COLO829 (cell line): ENCODE data around the gene HPSE.
A peak's percentile ranks its signal among the peaks of the same experiment; 100 is the strongest.

Source experiments
- DNase-seq: peaks from one replicate; pipeline ENCODE4 v3.0.0; 2012; ENCODE audit warnings: low spot score

HPSE gene

DNA sequence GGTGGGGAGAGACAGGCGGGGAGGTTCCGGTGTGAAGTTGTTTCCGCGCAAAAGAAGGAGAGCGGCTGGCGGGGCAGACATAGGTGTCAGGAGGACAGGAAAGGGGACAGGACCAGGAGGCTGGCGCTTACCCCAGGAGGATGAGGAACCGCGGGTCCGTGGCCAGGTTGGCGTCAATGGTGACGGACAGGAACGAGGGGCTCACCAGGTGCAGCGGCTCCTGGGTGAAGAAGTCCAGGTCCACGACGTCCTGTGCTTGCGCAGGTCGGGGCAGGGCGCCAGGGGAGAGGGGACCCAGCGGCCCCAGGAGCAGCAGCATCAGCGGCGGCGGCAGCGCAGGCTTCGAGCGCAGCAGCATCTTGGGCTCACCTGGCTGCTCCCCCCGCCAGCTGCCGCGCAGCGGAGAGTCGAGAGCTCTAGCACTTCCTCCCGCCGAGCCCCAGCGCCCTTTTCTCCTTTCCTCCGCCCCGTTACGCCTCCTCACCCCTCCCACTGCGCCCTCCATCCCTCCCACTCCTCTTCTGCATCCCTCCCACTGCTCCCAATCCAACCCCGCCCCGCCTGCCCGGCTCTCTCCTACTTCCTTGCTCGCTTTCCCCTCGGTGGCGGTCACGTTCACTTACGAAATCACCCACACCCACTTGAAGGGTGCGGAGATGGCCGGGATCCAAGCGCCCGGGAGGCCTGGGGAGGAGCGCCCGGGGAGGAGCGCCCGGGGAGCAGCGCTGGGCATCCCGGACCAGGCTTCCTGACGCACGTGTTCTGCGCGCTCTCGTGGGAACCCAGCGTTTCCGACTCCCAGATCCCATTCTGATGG is at the start of gene HPSE:
Gene HPSE (minus strand): TSS at position 424 of the 817 bp plus-strand sequence. CDS start 66 bp downstream, at position 358.
- peak; percentile 59 for DNase-seq

GRCh38 chr4:83382850-83383249 is 48.2 kb upstream of the HPSE start:
- no peak for DNase-seq

DNA sequence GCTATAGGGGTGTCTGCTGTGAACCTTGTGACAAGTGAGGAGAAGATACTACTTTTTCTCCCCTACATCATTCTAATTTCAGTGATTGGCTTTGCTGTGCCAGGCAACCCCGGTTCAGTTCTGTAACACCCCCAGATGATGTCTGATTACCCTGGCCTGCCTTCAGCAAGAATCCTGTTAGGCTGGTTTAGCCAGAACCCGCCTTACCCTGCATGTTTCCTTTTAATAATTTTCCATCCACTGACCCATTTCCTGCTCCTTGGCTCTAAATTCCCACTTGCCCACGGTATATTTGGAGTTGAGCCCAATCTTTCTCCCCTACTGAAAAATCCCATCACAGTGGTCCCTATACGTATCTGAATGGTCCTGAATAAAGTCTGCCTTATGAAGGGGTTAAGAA is 46.5 kb upstream of the HPSE start:
- DNase-seq: no peak

- no peak for DNase-seq
These were observed 43.8 kb upstream of the HPSE start for GRCh38 chr4:83378419-83378818.

GRCh38 chr4:83372931-83373330 is 38.3 kb upstream of the HPSE start:
- DNase-seq: no peak

- DNase-seq: no peak
These were observed 37.3 kb upstream of the HPSE start for GRCh38 chr4:83371936-83372335.

GRCh38 chr4:83371235-83371634 is 36.6 kb upstream of the HPSE start:
- DNase-seq: no peak

- DNase-seq: no peak
These were observed 35.9 kb upstream of the HPSE start for GRCh38 chr4:83370640-83370906.

GRCh38 chr4:83369831-83370639 is 35.4 kb upstream of the HPSE start:
- no peak for DNase-seq

DNA sequence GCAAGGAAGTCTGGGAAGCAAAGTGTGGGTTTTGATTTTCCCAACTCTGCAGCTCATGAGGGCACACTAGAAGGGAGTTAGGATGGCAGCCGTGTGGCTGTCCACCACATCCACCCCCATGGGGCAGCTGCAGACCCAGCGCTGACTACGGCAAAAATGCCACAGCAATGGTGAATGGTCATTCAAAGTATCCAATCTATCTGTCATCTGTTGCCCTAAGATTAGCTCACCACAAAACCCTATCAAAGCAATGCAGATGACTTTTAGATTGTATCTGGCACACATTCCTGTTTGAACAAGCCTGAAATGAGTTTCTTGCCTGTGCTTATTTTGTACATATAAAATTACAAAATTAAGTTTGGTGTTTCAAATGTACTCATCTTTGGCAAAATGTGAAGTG is 29.7 kb upstream of the HPSE start:
- DNase-seq: no peak

DNA sequence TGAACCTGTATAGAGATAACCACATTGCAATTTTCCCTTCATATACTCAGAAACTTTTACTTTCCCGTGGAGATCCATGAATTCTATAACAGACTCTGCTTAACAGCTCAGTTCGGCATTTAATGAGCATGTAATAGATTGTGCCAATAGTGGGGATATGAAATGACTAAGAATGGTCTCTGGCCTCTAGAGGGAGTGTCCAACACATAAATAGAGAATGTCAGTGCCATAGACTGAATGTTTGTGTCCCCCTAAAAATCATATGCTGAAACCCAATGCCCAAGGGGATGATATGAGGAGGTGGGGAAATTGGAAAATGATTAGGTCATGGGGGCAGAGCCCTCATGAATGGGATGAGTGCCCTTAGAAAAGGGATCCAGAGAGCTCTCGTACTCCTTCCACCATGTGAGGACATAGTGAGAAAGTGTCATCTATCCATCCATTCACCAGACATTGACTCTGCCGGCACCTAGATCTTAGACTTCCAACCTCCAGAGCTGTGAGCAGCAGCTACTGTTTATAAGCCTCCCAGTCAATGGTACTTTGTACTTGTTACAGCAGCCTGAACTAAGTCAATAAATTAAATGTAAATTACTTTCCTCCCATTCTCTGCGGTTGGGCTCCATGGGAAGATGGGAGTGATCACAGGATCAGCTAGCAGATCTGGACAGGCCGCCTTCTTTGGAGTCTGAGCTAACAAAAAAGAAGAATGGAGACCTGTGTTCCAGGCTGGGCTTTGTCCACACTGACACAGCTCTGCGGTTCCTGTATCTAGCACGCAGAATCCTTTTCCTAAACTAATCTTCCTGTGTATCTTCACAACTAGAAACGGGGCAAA is 28.1 kb upstream of the HPSE start:
- DNase-seq: peak; percentile 78

DNA sequence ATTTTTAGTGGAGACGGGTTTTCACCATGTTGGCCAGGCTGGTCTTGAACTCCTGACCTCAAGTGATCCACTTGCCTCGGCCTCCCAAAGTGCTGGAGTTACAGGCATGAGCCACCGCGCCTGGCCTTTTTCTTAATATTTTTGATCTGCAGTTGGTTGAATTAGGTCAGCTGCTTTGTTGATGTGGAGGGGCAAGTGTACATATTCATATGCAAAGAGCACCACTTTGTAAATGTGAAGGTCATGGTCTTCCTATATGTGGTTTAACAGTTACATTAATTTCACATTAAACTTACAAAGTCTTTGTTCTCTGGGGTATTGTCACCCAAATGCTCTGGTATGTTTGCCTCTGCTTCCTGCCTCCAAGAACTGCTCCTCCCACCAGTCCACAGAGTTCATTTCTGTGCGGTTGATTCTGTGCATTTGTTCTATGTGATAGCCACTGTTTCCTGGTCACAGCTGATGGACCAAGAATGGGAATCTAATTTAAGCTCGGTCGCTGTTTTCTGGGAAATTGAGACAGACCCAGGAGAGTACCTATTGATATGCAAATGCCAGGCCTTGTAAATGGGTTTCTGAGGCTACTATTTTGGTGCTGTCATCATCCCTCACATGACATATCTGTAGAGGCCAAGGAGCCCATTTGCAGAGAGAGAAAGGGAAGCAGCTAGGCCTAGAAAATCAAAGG is 26.9 kb upstream of the HPSE start:
- DNase-seq: no peak

DNA sequence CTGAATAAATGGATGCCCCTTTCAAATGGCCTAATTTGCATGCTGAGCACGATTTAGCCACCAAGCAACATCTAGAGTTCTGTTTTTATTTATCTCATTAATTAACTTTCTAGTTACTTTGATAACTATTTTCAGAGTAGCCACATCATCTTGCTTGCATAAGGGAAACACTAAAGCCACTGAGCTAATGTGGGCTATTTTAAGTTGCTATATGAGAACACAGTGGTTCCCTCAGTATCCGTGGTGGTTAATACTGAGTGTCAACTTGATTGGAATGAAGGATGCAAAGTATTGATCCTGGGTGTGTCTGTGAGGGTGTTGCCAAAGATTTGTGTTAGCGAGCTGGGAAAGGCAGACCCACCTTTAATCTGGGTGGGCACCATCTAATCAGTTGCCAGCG is 25.4 kb upstream of the HPSE start:
- DNase-seq: no peak

GRCh38 chr4:83358410-83358809 is 23.8 kb upstream of the HPSE start:
- DNase-seq: no peak

- DNase-seq: peak; percentile 63
These were observed 22.4 kb upstream of the HPSE start for GRCh38 chr4:83356899-83357661.

DNA sequence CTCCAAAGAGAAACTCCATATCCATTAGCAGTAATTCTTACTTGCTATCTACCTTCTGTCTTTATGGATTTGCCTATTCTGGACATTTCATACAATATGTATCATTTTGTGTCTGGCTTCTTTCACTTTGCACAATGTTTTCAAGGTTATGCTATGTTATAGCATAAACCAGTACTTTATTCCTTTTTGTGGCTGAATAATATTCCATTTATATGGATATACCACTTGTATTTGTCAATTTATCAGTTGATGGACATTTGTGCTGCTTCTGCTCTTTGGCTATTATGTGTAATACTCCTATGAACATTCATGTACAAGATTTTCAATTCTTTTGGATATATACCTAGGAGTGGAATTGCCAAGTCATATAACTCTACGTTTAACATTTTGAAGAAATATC is 18.9 kb upstream of the HPSE start:
- DNase-seq: no peak

DNA sequence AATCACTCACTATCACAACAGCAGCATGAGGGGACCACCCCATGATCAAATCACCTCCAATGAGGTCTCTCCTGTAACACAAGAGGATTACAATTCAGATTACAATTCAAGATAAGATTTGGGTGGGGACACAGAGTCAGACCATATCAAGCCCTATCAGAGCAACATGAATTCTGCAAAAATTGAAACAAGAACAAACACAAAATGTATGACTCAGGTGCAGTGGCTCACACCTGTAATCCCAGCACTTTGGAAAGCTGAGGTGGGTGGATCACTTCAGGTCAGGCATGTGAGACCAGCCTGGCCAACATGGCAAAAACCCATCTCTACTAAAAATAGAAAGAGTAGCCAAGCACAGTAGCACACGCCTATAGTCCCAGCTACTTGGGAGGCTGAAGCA is 13.4 kb upstream of the HPSE start:
- DNase-seq: no peak

DNA sequence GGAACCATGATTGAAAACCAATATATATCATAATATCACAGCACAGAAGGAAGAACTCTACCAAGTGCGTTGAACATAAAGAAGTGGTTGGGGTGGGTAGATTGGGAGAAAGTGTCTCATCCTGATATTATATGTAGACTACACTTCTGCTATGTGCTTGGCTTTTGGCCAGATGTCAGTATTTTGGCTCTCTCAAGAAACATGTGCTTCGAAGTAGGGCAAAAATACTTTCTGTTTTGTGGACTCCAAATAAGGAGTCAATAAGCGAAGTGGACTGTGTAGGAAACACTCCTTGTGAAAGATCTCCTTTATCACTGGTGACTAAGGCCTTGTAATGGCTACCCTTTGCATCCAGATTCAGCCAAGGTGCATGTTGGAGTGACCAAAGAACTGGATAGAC is 7.8 kb upstream of the HPSE start:
- no peak for DNase-seq

DNA sequence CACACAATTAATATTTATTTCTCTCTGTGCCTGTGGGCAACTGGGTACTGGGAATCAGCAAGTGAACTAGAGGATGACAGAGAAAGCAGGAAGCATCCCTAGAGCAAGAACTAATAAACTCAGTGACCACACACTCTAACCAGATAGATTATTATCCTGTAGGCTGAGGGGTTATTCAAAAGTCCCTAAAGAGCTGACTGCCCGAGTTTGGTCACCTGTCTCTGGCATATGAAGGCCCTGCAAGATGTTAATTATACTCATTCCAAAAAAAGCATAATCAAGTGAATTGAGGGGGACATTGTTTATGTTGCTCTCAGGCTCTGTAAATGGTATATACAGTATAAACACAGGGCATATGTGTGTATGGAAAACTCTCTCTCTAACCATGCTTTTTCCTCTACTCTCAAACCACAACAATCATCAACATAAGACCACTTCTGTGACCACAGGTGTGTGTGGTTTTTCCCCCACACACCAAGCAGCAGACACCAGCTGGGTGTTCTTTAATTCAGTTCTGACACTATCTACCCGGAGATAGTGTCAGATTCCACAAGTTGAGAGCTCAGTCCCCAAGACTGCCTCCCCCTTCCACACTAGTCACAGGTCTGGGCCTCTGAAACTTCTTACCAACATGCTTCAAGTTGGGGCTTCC is 6.2 kb upstream of the HPSE start:
- DNase-seq: no peak

DNA sequence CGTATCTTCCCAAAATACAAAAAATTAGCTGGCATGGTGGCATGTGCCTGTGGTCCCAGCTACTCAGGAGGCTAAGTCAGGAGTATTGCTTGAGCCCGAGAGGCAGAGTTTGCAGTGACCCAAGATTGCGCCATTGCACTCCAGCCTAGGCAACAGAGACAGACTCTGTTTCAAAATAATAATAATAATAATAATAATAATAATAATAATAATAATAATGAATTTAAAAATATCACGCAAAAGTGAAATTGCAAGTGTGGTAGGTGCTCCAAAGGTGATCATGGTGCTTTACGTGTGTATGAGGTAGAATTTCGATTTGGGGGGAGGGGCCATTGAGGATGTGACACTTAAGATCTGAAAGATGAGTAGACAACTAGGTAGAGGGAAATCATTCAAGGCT is 4.9 kb upstream of the HPSE start:
- DNase-seq: no peak

DNA sequence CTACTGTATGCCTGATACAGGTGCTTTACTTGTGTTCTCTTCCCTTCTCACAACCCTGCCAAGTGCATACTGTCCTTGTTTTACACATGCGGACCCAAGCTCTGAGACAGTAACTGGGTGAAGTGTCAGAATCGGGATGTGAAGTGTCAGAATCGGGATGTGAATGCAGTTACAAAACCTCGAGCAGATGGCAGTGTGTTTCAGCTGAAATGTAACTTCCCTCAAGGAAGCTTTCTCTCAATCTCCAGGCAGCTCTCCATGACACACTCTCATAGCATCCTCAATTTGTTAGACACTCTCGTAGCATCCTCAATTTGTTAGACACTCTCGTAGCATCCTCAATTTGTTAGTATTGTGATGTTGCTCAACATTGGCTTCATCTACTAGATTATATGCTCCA is 1.1 kb upstream of the HPSE start:
- no peak for DNase-seq
